Transverse colon (tissue), 4 donors: Measurements from ENCODE around the gene RGL3. TPM values are rescaled to one million over a fixed set of nuclear protein-coding genes. Genes with fewer than 3 reads are reported as not detected.
"Not testable (repeated sequence)": the region's sequence is repeated elsewhere in the genome, so short reads cannot be mapped to it uniquely, and the experiment has no call there.

ENCODE experiments used
- DNase-seq: peaks from one replicate; pipeline ENCODE4 v3.0.0-alpha.2; 2019
- H3K27ac ChIP-seq, 4 donors: fragments of 200-600 bp; sonication (generic); 2 replicates each; pipeline ENCODE4 v1.5.1; 2016 to 2018; ENCODE audit warnings: inconsistent platforms in 4 of 4
- H3K27me3 ChIP-seq: fragments of 200-600 bp; sonication (generic); 2 replicates; pipeline ENCODE4 v1.5.1; 2017; ENCODE audit warnings: inconsistent platforms
- H3K36me3 ChIP-seq, 4 donors: fragments of 200-600 bp; sonication (generic); 2 replicates each; pipeline ENCODE4 v1.5.1; 2017 to 2019; ENCODE audit warnings: inconsistent platforms in 4 of 4
- H3K4me1 ChIP-seq, 4 donors: fragments of 200-600 bp; sonication (generic); 2 replicates each; pipeline ENCODE4 v1.5.1; 2017 to 2020; ENCODE audit warnings: inconsistent platforms in 4 of 4
- H3K4me3 ChIP-seq, 4 donors: fragments of 200-600 bp; sonication (generic); 1 replicate in 1 of 4; 2 replicates in 3 of 4; pipeline versions ENCODE4 v1.5.1 to v1.6.1; 2017 to 2019; ENCODE audit warnings: inconsistent platforms in 4 of 4
- H3K9me3 ChIP-seq, 2 donors: fragments of 200-600 bp; sonication (generic); 2 replicates each; pipeline ENCODE4 v1.5.1; 2017 to 2019; ENCODE audit warnings: inconsistent platforms in 2 of 2
- CTCF ChIP-seq, 5 experiments: fragments of 200-600 bp in 3 of 5; fragments of 450-650 bp in 2 of 5; sonication (generic) in 3 of 5; IDR thresholded peaks; 1 replicate in 2 of 5; 2 replicates in 3 of 5; pipeline ENCODE4 v1.5.1; 2016 to 2017; ENCODE audit warnings: antibody characterized with exemption in 5 of 5, inconsistent platforms in 3 of 5, mild to moderate bottlenecking in 2 of 5, moderate library complexity in 1 of 5
- EP300 ChIP-seq: sonication (generic); formaldehyde crosslinking; IDR thresholded peaks from one replicate; pipeline ENCODE4 v1.6.1; 2017; ENCODE audit warnings: antibody characterized with exemption, low read depth
- POLR2A ChIP-seq: fragments of 450-650 bp; IDR thresholded peaks from one replicate; pipeline ENCODE4 v1.6.1; 2016; ENCODE audit warnings: antibody characterized with exemption, mild to moderate bottlenecking, moderate library complexity
- POLR2AphosphoS5 ChIP-seq, 3 donors: sonication (generic); formaldehyde crosslinking; IDR thresholded peaks; one replicate each; pipeline ENCODE4 v1.6.1; 2016; ENCODE audit warnings: antibody characterized with exemption in 3 of 3
- WGBS, 2 donors: methylation state at CpG; one replicate each; pipeline ENCODE4 v1.1.5; 2018; ENCODE audit warnings: low coverage in 1 of 2; 5-methylcytosine and 5-hydroxymethylcytosine counted together
- in situ Hi-C, 4 donors: fragments of 200-750 bp; cut with MboI; loops; one replicate each; pipeline versions ENCODE4 v1.15.0 to v1.15.1; 2017; ENCODE audit warnings: low sequenced_read_pairs in 3 of 4, low pct_ligation_motif_present in 1 of 4, low pct_unique_long_range_greater_than_20kb in 1 of 4
- intact Hi-C: fragments of 100-400 bp; cut with DNase I; formaldehyde crosslinking; loops from one replicate; pipeline ENCODE4 v1.15.1; 2023; ENCODE audit warnings: low total_unique reads
- total RNA-seq, 4 donors: library from RNA; depleted of rRNA; stranded (reverse); fragments of >200 nt; gene quantifications; one replicate each; pipeline ENCODE4 v1.1.0, GENCODE V29; 2016

Gene RGL3
- 10 to 100 TPM in 3 of 4 donors, 1 to 10 TPM in 1; 6.7 to 78.9 (median 28.1) TPM for total RNA-seq

- peak; percentile 51 for DNase-seq
- H3K4me1 ChIP-seq, result peaks cover 10 to 49% (median 29%) of the 10 kb centered on the region in 4 donors
- peaks cover 74% of the 10 kb centered on the region for H3K27me3 ChIP-seq
- TF ChIP-seq CTCF (IDR thresholded peaks at IDR 0.05), result no peak
- TF ChIP-seq POLR2AphosphoS5 (IDR thresholded peaks at IDR 0.05), result peak in 1 of 3 donors; percentile 33
- no peaks in the 10 kb centered on the region for H3K36me3 ChIP-seq
- H3K27ac ChIP-seq, result peak within 1 kb of the TSS; percentile 25 to 53 (median 38)
- in situ Hi-C loops, result no loop called here
- 3 to 7% methylated on average over 3 to 49 of the region's 72 CpGs for WGBS, 2 donors
- peak within 1 kb of the TSS in 3 of 4 donors; percentile 36 to 50 (median 40) for H3K4me3 ChIP-seq
- no peaks in the 10 kb centered on the region for H3K9me3 ChIP-seq
- intact Hi-C loops, result no loop called here
Observed at GRCh38 chr19:11418549-11419506, at the start of gene RGL3. RGL3 (minus strand) TSS chr19:11419314; CDS start chr19:11419278, 36 bp downstream.

- in situ Hi-C loops, result loop anchor here in 1 of 4 donors (25.0 kb wide), 1 partner anchor 181 kb away; the partner anchor contains the start of gene TSPAN16
- intact Hi-C loops, H3K36me3 ChIP-seq, H3K4me1 ChIP-seq, H3K4me3 ChIP-seq, H3K27ac ChIP-seq, H3K27me3 ChIP-seq, DNase-seq, H3K9me3 ChIP-seq: not testable (repeated sequence)
- WGBS, 2 donors, result 50 to 54% methylated on average over 3 to 8 of the region's 8 CpGs
Observed at GRCh38 chr19:11468266-11468845, 49.2 kb upstream of the RGL3 start.

GRCh38 chr19:11465600-11465999, 46.5 kb upstream of the RGL3 start:
- in situ Hi-C loops, result loop anchor here in 1 of 4 donors (25.0 kb wide), 1 partner anchor 178 kb away; the partner anchor contains the start of gene TSPAN16
- no peak for DNase-seq
- WGBS, 2 donors, result 60% methylated on average over 8 of the region's 8 CpGs; no CpG with 5 or more reads in 1 of the 2 donors

More at GRCh38 chr19:11465600-11465999, 46.5 kb upstream of the RGL3 start:
- intact Hi-C loops, result no loop called here
- Histone ChIP-seq H3K27me3 (peaks cover 2% of the 10 kb centered on the region), H3K4me1 (no peaks in the 10 kb centered on the region), H3K27ac (no peak overlapping the region), H3K9me3 (no peaks in the 10 kb centered on the region), H3K36me3 (no peaks in the 10 kb centered on the region), H3K4me3 (no peak overlapping the region)
- TF ChIP-seq POLR2A, result no peak
- TF ChIP-seq EP300, result no peak
- no peak for TF ChIP-seq CTCF (IDR thresholded peaks at IDR 0.05)
- no peak for TF ChIP-seq POLR2AphosphoS5 (IDR thresholded peaks at IDR 0.05)
